Stimulated activated naive CD4-positive, alpha-beta T cell treated with Interleukin-2 at 50 U/mL for 16 hours (primary cell): ENCODE measurements around the gene ALK.

Experiments
- DNase-seq: peaks from one replicate; lab custom pipeline; 2025; lab: John Stamatoyannopoulos, UW

Gene ALK

GRCh38 chr2:29578084-29578598 is 343.2 kb downstream of the ALK start:
- DNase-seq, result no peak

- no peak for DNase-seq
Observed at GRCh38 chr2:29576231-29576630, 345.2 kb downstream of the ALK start.

- DNase-seq, result no peak
Observed at GRCh38 chr2:29575370-29575890, 346.0 kb downstream of the ALK start.

GRCh38 chr2:29573612-29574011 is 347.8 kb downstream of the ALK start:
- DNase-seq, result no peak

DNA sequence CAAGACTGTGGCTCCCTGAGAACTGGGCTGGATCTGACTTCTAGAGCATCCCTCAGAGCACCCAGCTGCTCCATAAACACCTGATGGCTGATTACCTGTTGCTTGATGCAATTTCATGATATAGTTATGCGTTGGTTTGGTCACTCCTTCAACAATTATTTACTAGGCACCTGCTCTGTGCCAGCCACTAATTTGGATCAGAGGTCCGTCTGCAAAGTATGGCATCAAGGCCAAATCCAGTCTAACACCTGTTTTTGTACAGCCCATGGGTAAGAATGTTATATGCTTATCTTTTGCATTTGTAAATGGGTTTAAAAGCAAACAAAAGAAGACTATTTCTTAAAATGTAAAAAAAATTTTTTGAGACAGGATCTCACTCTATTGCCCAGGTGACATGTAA is 348.2 kb downstream of the ALK start:
- DNase-seq, result no peak

GRCh38 chr2:29570539-29570938 is 350.8 kb downstream of the ALK start:
- no peak for DNase-seq

GRCh38 chr2:29567906-29568520 is 353.4 kb downstream of the ALK start:
- DNase-seq, result no peak

DNA sequence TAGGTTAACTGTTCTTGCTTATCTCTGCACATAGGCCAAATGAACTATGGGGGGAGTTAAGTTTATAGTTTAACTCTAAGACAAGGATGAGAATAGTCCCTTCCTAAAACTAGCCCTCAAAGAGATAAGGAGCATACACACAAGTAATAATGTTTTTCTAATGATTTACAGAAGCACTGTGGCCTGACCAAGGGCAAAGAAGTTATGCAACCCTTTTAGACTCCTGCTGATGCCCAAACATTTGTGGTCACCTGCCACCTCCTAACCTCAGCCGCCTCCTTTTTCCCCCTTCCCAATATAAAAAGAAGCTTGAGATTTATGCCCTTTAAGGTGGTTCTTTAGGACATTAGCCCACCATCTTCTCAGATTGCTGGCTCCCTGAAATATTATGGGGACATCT is 357.7 kb downstream of the ALK start:
- DNase-seq, result no peak

- no peak for DNase-seq
Observed at GRCh38 chr2:29562896-29563295, 358.5 kb downstream of the ALK start.

GRCh38 chr2:29562319-29562718 is 359.1 kb downstream of the ALK start:
- no peak for DNase-seq

- no peak for DNase-seq
Observed at GRCh38 chr2:29561628-29562027, 359.8 kb downstream of the ALK start.

DNA sequence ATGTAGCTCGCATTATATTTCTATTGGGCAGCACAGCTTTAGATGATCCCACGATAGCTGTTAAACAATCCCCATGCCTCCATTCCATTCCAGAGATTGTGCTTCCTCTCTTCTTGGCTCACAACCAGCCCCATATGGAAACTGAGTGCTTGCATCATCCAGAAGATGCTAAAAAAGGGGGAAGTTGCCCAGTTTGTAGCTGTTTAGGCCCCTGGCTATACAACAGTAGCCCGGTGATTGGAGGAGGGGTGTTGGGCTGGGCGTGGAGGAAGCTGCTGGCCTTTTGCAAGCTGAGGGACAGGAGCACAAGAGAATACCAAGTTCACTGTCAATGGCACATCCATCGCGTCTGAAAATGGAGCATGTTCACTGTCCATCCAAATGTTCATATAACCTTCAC is 360.2 kb downstream of the ALK start:
- DNase-seq, result no peak

DNA sequence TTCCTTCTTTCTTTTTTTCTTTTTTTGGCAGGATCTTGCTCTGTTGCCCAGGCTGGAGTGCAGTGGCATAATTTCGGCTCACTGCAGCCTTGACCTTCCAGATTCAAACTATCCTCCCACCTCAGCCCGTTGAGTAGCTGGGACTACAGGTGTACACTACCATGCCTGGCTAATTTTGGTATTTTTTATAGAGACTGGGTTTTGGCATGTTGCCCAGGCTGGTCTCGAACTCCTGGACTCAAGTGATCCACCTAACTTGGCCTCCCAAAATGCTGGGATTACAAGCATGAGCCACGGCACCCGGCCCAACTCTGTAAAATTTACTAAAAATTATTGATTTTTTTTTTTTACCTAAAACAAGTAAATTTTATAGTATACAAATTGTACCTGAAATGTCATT is 360.8 kb downstream of the ALK start:
- DNase-seq, result no peak

- DNase-seq, result no peak
Observed at GRCh38 chr2:29560030-29560429, 361.4 kb downstream of the ALK start.

DNA sequence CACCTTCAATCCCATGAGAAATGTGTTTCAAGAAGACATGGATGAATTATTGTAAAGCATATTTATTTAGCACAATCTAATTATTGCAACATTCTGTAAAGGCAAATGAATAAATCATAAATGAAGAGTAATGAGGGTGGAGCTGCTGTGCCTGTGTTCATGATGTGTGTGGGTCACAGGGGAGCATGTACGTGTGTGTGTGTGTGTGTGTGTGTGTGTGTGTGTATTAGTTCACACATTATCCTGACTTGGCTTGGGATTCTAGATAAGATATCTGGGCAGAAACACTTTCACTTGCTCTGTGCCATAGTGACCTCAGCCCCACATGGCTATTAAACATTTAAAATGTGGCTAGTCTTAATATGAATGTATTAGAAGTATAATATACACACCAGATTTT is 361.8 kb downstream of the ALK start:
- no peak for DNase-seq

GRCh38 chr2:29558097-29558496 is 363.3 kb downstream of the ALK start:
- DNase-seq, result no peak

DNA sequence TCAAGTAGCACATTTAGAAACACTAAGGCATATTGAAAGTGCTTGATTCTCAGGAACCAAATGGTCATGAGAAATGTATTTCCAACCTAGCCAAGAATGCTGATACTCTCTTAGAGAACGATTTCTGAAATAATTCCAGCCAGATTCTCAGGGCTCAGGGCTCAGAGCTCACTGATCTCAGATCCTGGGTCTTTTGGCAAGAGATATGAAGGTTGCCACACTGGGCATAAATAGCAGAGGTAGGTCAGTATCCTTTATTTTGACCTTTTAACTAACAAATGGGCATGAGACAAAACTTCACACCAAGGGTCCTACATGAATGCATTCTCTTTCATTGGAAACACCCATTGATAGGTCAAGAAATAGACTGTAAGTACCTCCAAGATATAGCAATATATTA is 364.1 kb downstream of the ALK start:
- no peak for DNase-seq

GRCh38 chr2:29549069-29549380 is 372.4 kb downstream of the ALK start:
- no peak for DNase-seq

GRCh38 chr2:29544917-29545316 is 376.5 kb downstream of the ALK start:
- DNase-seq, result no peak

DNA sequence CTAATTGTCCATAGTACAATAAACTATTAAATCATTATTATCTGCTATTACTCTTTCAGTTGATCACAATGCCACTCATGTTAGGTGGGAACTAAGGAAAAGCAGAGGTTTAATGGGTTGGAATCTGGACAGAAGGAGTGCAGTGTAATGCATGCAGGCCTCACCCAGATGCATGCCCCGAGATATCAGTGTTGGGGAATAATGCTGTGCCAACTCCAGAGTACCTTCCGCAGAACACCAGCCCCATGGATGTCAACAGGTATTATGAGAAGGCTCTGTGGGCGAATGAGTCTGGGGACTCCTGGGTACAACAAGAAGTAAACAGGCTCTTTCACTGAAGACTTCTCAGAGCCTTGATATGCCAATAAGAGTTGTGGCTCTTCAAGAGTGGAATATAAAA is 377.4 kb downstream of the ALK start:
- no peak for DNase-seq

DNA sequence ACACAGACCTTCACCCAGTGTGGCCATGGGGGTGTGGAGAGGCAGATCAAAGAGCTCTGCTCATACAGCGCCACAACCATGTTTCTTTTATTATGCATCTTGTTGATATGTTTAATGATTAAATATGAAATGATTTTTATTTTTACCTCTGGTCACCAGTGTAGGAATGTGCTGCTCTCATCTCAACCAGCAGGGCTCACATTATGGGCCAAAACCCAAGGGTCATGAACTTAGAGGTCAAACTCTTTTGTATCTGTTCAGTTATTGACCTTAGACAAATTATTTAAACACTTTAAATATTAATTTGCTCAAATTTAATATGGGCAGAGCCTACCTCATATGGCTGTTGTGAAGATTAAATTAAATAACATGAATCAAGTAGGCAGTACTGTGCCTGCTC is 386.2 kb downstream of the ALK start:
- no peak for DNase-seq

- DNase-seq, result no peak
Observed at GRCh38 chr2:29532436-29532835, 388.9 kb downstream of the ALK start.

DNA sequence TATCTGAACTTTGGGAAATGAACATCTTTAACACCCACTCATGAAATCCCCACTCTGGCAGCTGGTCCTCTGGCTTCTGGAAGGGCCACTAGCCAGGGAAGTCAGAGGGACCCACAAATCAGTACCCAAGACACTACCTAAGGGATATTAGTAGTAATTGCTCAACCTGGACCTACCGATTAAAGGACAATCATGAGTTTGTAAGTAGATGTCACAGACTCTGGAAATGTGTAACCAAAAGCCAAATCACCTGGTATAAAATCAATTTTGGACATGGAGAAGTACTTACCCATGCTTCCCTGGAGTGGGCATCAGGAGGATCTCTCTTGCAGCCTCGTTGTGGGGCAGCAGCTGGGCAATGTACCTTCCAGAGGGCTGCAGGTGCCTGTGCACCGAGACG is 389.8 kb downstream of the ALK start:
- DNase-seq, result no peak

DNA sequence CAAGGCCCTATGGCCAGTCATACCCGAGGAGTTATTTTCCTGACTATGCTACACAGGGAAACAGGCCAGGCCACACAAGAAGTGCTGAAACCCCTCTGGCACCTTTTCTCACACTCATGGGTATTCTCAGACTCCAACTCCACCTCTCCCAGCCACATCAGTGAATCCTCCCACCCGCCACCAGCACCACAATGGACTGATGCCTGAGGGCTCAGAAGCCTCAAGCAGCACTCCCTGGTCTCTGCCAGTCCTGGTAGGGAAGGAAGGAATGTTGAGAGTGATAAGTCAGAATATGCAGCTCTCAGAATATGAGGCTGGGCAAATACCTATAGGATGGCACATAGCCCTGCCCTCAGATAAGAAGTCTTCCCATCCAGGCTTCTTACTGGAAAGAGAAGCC is 391.1 kb downstream of the ALK start:
- no peak for DNase-seq
